HepG2 (cell line): ENCODE results near the gene TUBA8. TPM values are rescaled to one million over a fixed set of nuclear protein-coding genes. Genes with fewer than 3 reads are reported as not detected.

Source experiments
- EZH2 ChIP-seq: conservative IDR thresholded peaks from 2 replicates; pipeline ENCODE4 v1.6.1; 2012; ENCODE audit warnings: mild to moderate bottlenecking, low read depth, low read length, moderate library complexity
- FOXP4 ChIP-seq: sonication (generic); formaldehyde crosslinking; IDR thresholded peaks from 2 replicates; pipeline ENCODE4 v1.4.0; 2020; ENCODE audit warnings: missing genetic modification reagents
- GTF2F1 ChIP-seq: fragments of 150-350 bp; IDR thresholded peaks from 2 replicates; pipeline ENCODE4 v1.6.1; 2014; ENCODE audit warnings: low read length
- HCFC1 ChIP-seq: fragments of 150-350 bp; IDR thresholded peaks from 2 replicates; pipeline ENCODE4 v1.6.1; 2014; ENCODE audit warnings: low read depth, low read length
- MAFG ChIP-seq: sonication (generic); formaldehyde crosslinking; IDR thresholded peaks from 2 replicates; pipeline ENCODE4 v1.5.1; 2020; ENCODE audit warnings: mild to moderate bottlenecking, missing genetic modification reagents
- RERE ChIP-seq: IDR thresholded peaks from 2 replicates; pipeline ENCODE4 v1.6.1; 2016; ENCODE audit warnings: low read depth, missing genetic modification reagents, missing compliant biosample characterization
- TFE3 ChIP-seq: IDR thresholded peaks from 2 replicates; pipeline ENCODE4 v1.6.1; 2016
- THAP11 ChIP-seq: IDR thresholded peaks from 2 replicates; pipeline ENCODE4 v1.6.1; 2016; ENCODE audit warnings: missing biosample characterization, missing genetic modification reagents
- YY1 ChIP-seq: IDR thresholded peaks from 2 replicates; pipeline ENCODE4 v1.6.1; 2011; ENCODE audit warnings: low read length, low read depth, moderate library complexity, mild to moderate bottlenecking; ENCODE audit not compliant: insufficient read depth, insufficient replicate concordance
- ZBTB4 ChIP-seq: sonication (generic); formaldehyde crosslinking; IDR thresholded peaks from 2 replicates; pipeline ENCODE4 v1.4.0; 2020; ENCODE audit warnings: missing genetic modification reagents, mild to moderate bottlenecking, borderline replicate concordance
- ZNF138 ChIP-seq: sonication (generic); formaldehyde crosslinking; IDR thresholded peaks from 2 replicates; pipeline ENCODE4 v1.5.0; 2020; ENCODE audit warnings: mild to moderate bottlenecking, low read depth, missing genetic modification reagents
- polyA plus RNA-seq, 8 experiments: library from polyadenylated mRNA; depleted of rRNA in 3 of 8; stranded (reverse) in 7 of 8; unstranded in 1 of 8; fragments of >200 nt; fragmentation: Illumina TruSeq in 4 of 8; extraction: Trizol in 4 of 8; gene quantifications; 2 replicates each; pipeline versions ENCODE4 v1.2.1 to v1.2.3, GENCODE V29; 2011 to 2016; ENCODE audit warnings: low read depth in 4 of 8, missing spikeins in 1 of 8, mixed read lengths in 1 of 8; ENCODE audit not compliant: insufficient read depth in 1 of 8
- total RNA-seq, 5 experiments: library from RNA; depleted of rRNA; stranded (reverse); fragments of >200 nt; fragmentation: Illumina TruSeq; extraction: Trizol; gene quantifications; 2 replicates each; pipeline ENCODE4 v1.2.3, GENCODE V29; 2016; ENCODE audit warnings: low read depth in 1 of 5
- TF ChIP-seq, protein P1 (sequence below): sonication (generic); formaldehyde crosslinking; IDR thresholded peaks from 2 replicates; pipeline ENCODE4 v1.9.0; 2021; ENCODE audit warnings: missing genetic modification reagents, borderline replicate concordance

TUBA8 gene
- total and polyA plus RNA-seq, 2 of the 13 experiments (the other 11 are each of a cell fraction or from before 2014, with no cell fraction given): 0.35 to 0.69 TPM

- TF ChIP-seq RERE (no peak), EZH2 (no peak), YY1 (peak; percentile 94), MAFG (CRISPR knock-in tag) (no peak), FOXP4 (CRISPR knock-in tag) (no peak), THAP11 (CRISPR knock-in tag) (peak; percentile 100), ZBTB4 (CRISPR knock-in tag) (peak; percentile 27; the same call in 1 of the 2 replicates), GTF2F1 (no peak), HCFC1 (peak; percentile 93), TFE3 (0 out of 2 replicates have a peak, but pooled peaks have one; percentile 22), ZNF138 (no peak)
- TF ChIP-seq, protein P1, sequence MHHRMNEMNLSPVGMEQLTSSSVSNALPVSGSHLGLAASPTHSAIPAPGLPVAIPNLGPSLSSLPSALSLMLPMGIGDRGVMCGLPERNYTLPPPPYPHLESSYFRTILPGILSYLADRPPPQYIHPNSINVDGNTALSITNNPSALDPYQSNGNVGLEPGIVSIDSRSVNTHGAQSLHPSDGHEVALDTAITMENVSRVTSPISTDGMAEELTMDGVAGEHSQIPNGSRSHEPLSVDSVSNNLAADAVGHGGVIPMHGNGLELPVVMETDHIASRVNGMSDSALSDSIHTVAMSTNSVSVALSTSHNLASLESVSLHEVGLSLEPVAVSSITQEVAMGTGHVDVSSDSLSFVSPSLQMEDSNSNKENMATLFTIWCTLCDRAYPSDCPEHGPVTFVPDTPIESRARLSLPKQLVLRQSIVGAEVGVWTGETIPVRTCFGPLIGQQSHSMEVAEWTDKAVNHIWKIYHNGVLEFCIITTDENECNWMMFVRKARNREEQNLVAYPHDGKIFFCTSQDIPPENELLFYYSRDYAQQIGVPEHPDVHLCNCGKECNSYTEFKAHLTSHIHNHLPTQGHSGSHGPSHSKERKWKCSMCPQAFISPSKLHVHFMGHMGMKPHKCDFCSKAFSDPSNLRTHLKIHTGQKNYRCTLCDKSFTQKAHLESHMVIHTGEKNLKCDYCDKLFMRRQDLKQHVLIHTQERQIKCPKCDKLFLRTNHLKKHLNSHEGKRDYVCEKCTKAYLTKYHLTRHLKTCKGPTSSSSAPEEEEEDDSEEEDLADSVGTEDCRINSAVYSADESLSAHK (CRISPR knock-in tag): no peak
These were observed 32.8 kb upstream of the TUBA8 start, which contains the start of gene PEX26 (continued) for GRCh38 chr22:18077639-18078328.
